K562 (cell line): Measurements from ENCODE around the gene DLGAP1. TPM values are rescaled to one million over a fixed set of nuclear protein-coding genes. Genes with fewer than 3 reads are reported as not detected.

ENCODE experiments used
- ARID4B ChIP-seq: sonication (generic); formaldehyde crosslinking; IDR thresholded peaks from 2 replicates; pipeline ENCODE4 v1.8.0; 2022; ENCODE audit warnings: mild to moderate bottlenecking, missing genetic modification reagents
- ATF4 ChIP-seq: fragments of 450-650 bp; formaldehyde crosslinking; IDR thresholded peaks from 2 replicates; pipeline ENCODE4 v1.4.0; 2022; ENCODE audit warnings: mild to moderate bottlenecking, moderate library complexity
- EGR1 ChIP-seq: fragments of 450-650 bp; conservative IDR thresholded peaks from 2 replicates; pipeline ENCODE4 v1.6.1; 2017; ENCODE audit warnings: mild to moderate bottlenecking
- ETV6 ChIP-seq, 3 experiments: fragments of 150-350 bp in 1 of 3; sonication (generic) in 1 of 3; formaldehyde crosslinking in 1 of 3; IDR thresholded peaks; 2 replicates each; pipeline versions ENCODE4 v1.6.1 to v1.8.0; 2014 to 2022; ENCODE audit warnings: borderline replicate concordance in 2 of 3, low read depth in 2 of 3, antibody characterized with exemption in 1 of 3, low read length in 1 of 3, mild to moderate bottlenecking in 1 of 3, missing genetic modification reagents in 1 of 3
- GTF3C2 ChIP-seq: IDR thresholded peaks from 3 replicates; pipeline ENCODE4 v1.6.1; 2011; ENCODE audit warnings: borderline replicate concordance, mild to moderate bottlenecking, moderate library complexity; ENCODE audit not compliant: insufficient read length; ENCODE audit errors: extremely low read depth
- JUND ChIP-seq, 2 experiments: IDR thresholded peaks; 2 replicates in 1 of 2; 3 replicates in 1 of 2; pipeline ENCODE4 v1.6.1; 2011; ENCODE audit warnings: borderline replicate concordance in 2 of 2, low read depth in 2 of 2, low read length in 2 of 2, improper control_type of control experiment in 1 of 2, missing biosample characterization in 1 of 2, missing genetic modification characterization in 1 of 2, missing genetic modification reagents in 1 of 2
- KAT7 ChIP-seq: sonication (generic); formaldehyde crosslinking; IDR thresholded peaks from 2 replicates; pipeline ENCODE4 v1.8.0; 2022; ENCODE audit warnings: missing genetic modification reagents, mild to moderate bottlenecking, borderline replicate concordance
- KLF13 ChIP-seq: fragments of 450-650 bp; IDR thresholded peaks from 2 replicates; pipeline ENCODE4 v1.6.1; 2016; ENCODE audit warnings: missing genetic modification characterization, low read depth, mild to moderate bottlenecking, missing compliant biosample characterization, moderate library complexity, borderline replicate concordance
- KLF6 ChIP-seq: fragments of 250-450 bp; sonication (Bioruptor Pico); IDR thresholded peaks from 2 replicates; pipeline ENCODE4 v1.4.0; 2020; ENCODE audit warnings: mild to moderate bottlenecking, moderate library complexity, borderline replicate concordance
- MAX ChIP-seq: sonication (generic); formaldehyde crosslinking; IDR thresholded peaks from 2 replicates; pipeline ENCODE4 v1.9.0; 2022; ENCODE audit warnings: mild to moderate bottlenecking, missing genetic modification reagents
- MECOM ChIP-seq: fragments of 250-450 bp; sonication (Bioruptor Pico); IDR thresholded peaks from 2 replicates; pipeline ENCODE4 v1.8.0; 2022; ENCODE audit warnings: inconsistent platforms
- ZBTB33 ChIP-seq: sonication (generic); formaldehyde crosslinking; IDR thresholded peaks from 2 replicates; pipeline ENCODE4 v1.8.1; 2023; ENCODE audit warnings: mild to moderate bottlenecking, missing genetic modification reagents
- ZNF695 ChIP-seq: fragments of 450-650 bp; formaldehyde crosslinking; IDR thresholded peaks from 2 replicates; pipeline ENCODE4 v1.4.0; 2020; ENCODE audit warnings: mild to moderate bottlenecking, moderate library complexity
- polyA plus RNA-seq, 8 experiments: library from polyadenylated mRNA; depleted of rRNA in 4 of 8; stranded (reverse) in 5 of 8; unstranded in 3 of 8; fragments of >200 nt; fragmentation: Nextera tagmentation in 2 of 8; fragmentation: Illumina TruSeq in 1 of 8; extraction: Ambion mirVana in 2 of 8; extraction: Trizol in 1 of 8; gene quantifications; 2 replicates each; pipeline versions ENCODE4 v1.2.1 to v1.2.3, GENCODE V29; 2011 to 2014; ENCODE audit warnings: inconsistent platforms in 1 of 8, missing spikeins in 1 of 8
- total RNA-seq, 7 experiments: library from RNA; depleted of rRNA in 6 of 7; stranded (reverse); fragments of >200 nt in 6 of 7; fragmentation: Illumina TruSeq in 2 of 7; extraction: Trizol in 2 of 7; gene quantifications; 2 replicates each; pipeline versions ENCODE4 v1.2.1 to v1.2.3, GENCODE V29; 2011 to 2021; ENCODE audit warnings: low replicate concordance in 1 of 7

The DLGAP1 gene
- total and polyA plus RNA-seq, 9 of the 15 experiments (the other 6 are each of a cell fraction or from before 2014, with no cell fraction given), result 0.04 to 0.22 (median 0.08) TPM

GRCh38 chr18:3652380-3653262, 802.5 kb downstream of the DLGAP1 start (continued):
- TF ChIP-seq GTF3C2, result no peak
- TF ChIP-seq MECOM (CRISPR knock-in tag), result peak; percentile 94
- TF ChIP-seq KLF13 (tag), result peak; percentile 83
- TF ChIP-seq ATF4, result peak; percentile 99
- no peak for TF ChIP-seq EGR1
- TF ChIP-seq ZBTB33 (CRISPR knock-in tag), result peak; percentile 69
- TF ChIP-seq KLF6 (CRISPR knock-in tag), result peak; percentile 80; the same call in 1 of the 2 replicates
- no peak for TF ChIP-seq ZNF695 (CRISPR knock-in tag)
- TF ChIP-seq ARID4B, result no peak; the same call in 1 of the 2 replicates
- peak; percentile 94 for TF ChIP-seq MAX (CRISPR knock-in tag)
- TF ChIP-seq JUND (IDR thresholded peaks at IDR 0.05; ENCODE audit: borderline replicate concordance, low read depth, low read length), result peak; percentile 100
- TF ChIP-seq JUND (tag; IDR thresholded peaks at IDR 0.05; ENCODE audit: borderline replicate concordance, low read depth, low read length), result peak; percentile 100
- TF ChIP-seq KAT7 (CRISPR knock-in tag), result 0 out of 2 replicates have a peak, but pooled peaks have one; percentile 61
- TF ChIP-seq ETV6 (IDR thresholded peaks at IDR 0.05; ENCODE audit: borderline replicate concordance in 1 of 2, low read depth in 2 of 2, low read length in 1 of 2), result peak in 1 of 2 experiments; percentile 66; a peak in 1 of 4 replicates
- TF ChIP-seq ETV6 (CRISPR knock-in tag; IDR thresholded peaks at IDR 0.05; ENCODE audit: borderline replicate concordance), result no peak
